GDM1 (cell line): Measurements from ENCODE around the gene SDK1.

Experiments
- DNase-seq: peaks from one replicate; lab custom pipeline; 2025; lab: John Stamatoyannopoulos, UW

The SDK1 gene

DNA sequence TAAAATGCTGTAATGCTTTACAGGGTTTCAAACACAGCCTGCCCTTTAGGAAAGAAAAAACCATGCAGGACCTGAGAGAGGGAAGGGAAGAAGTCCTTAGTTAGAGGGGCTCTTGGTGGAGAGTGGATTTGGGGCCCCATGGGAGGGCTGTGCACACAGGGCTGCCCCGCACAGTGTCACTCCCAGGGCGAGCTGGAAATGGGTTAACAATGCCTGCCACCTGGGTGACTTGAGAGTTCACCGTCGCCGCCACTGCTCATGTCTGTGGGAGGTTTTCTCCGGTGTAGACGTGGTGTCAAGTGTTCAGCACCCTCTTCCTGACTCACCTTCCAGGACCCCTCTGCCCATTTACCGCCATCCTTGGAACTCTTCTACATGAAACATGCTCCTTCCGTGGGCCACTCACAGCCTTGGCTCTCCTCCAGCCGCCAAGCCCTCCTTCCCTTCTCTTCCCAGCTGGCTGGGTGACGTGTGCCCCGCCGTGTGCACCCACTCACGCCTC lies 686.4 kb downstream of the SDK1 start:
- DNase-seq, result no peak

DNA sequence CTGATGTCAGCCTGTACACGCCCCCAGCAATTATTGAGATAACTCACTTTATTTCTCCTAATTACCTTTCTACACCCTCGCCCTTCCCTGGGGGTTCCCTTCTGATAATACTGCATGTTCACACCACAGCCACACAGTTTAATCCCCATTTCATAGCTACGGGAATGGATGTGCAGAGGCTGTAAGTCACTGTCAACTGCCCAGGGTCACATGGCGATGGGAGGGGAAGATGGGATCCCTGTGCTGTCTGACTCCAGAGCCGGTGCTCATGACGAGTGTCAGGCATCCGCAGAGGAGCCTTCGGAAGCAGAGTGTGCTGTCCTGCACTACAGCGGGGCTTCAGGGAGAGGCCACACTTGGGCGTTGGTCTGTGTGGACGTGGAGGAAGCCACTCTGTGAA lies 688.7 kb downstream of the SDK1 start:
- no peak for DNase-seq

DNA sequence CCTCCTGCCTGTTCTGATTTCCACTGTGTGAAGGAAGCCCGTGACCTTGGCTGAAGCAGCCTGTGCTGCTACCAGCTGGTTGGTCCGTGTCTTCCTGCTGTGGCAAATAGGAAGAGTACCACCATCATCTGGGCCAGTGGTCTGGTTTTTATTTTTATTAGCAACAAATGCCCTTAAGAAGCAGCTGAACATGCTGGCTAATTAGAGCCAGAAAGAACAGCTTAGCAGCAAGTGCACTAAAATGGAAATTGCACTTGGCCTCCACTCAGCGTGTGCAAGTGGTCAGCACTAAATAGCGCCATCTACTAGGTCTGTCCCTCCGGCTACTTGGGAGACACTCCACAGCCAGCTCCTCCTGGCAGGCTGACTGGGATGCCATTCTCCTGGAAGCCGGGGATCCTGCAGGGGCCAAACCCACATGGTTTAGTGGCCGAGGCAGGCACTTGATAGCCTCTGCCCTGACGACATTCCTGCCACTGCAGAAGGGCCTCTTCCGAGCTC lies 690.7 kb downstream of the SDK1 start:
- DNase-seq, result no peak

DNA sequence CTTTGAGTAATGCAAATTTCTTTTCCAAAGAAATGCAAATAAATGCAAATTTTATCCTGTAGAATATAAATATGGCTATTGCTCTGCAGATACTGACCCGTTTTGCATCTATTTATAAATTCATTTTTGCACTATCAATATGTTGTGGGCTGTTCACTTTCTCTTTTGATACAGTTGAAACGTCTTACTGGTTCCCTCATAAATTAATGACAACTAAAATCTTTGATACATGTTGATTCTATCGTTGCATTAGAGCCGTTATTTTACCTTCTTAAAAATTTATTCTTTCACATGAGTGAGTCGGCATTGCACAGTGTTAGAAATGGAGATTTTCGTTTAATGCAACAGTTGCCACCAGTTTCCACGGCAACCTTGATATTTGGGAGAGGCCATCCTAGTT lies 691.8 kb downstream of the SDK1 start:
- DNase-seq, result no peak

DNA sequence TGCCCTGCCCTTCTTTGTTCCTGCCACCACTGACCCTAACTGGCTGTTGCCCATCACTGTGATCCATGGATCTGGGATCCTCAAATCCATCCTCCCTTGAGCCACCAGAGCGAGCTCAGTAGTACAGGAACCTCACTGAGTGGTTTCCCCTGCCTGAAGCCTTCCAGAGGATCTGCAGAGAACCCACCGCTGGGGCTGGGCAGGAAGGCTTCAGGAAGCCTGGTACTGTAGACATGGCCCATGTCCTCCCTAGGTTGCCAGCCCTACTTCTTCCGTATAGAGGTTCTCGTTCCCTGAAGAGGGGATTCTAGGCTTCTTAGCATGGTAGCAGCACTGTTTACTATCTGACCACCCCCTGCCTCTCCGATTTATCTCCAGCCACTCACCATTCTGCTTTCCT lies 693.7 kb downstream of the SDK1 start:
- DNase-seq, result no peak

DNA sequence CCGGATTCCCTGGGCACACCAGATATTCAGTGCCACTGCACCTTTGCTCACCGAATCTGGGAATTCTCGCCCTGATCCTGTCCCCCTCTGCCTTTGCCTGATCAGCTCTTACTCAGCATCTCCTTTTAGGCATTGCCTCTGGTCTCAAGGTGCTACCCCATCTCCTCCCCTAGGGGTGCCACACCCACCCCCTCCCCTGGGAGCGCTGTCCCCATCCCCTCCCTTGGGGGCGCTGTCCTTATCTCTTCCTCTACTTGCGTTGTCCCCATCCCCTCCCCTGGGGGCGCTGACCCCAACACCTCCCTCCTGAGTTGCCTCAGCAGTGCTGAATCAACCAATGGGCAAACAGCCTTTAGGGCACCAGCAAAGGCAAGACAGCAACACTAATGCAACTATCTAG lies 694.1 kb downstream of the SDK1 start:
- DNase-seq, result no peak

DNA sequence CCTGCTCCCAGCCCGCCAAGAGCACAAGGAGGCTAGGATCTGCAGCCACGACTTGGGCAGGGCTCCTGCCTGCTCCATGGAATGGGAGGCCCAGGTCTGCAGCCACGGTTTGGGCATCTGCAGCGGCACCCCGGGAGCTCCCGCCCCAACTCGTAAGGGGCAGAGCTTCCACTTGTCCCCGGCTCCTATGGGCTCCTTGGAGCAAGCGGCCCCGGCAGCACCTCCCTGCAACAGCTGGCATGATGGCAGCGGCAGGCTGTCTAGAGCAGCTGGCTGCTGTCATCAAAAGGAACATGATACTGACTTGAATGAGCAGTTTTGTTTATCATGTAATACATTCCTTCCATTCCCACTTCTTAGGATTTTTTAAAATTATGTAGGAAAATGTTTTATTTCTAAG lies 697.0 kb downstream of the SDK1 start:
- DNase-seq, result no peak

DNA sequence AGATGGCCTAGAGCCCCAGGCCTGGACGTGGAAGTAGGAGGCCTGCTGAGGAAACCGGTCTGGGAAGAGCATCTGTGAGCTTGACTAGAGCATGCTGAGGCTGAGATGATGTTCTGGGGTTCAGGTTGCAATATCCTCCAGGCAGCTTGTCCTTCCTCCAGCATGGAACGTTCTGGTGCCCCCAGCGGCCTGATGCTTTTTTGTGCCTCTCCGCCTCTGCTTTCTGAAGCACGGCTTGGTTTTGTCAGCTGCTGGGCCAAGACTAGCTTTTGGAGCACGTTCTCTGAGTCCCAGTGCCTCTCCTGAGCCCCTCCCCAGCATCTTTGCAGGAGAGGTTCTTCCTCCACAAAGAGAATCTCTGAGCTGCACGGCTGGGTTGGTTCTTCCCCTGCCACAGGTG lies 699.1 kb downstream of the SDK1 start:
- DNase-seq, result no peak

DNA sequence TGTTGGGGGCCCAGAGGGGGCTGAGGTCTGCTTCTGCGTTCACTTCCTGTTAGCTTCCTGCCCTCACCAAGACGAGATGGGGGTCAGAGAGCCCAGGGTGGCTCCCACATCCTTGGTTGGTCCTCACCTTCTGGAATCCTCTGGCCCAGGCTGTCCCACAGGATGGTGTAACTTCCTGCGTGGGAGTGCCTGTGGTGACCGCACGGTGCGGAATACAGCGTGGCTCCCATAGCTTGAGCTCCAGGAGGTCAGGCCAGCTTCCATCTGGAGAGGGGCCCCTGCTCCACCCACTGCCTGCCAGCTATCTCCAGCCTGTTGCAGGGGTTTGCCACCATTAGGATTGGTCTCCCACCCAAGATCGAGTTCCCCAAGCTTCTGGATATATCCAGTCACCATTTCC lies 699.9 kb downstream of the SDK1 start:
- DNase-seq, result no peak

DNA sequence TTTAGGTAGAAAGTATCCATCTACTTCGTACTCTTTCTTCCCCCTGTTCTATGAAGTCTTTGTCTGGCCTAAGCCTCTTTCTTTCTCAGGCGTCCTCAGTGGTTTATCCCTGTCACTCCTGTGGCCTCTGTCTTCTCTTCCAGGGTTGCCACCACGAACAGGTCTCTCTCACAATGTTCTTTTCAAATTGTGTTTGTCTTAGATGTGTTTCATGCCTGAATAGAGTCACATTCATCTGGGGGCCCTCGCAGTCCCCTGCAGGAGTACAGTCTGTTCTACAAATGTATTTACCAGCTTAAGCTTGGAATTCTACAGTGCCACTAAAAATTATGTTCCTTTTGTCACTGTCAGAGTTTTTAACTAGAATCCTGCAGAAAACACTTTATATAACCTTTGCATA lies 700.7 kb downstream of the SDK1 start:
- DNase-seq, result no peak

DNA sequence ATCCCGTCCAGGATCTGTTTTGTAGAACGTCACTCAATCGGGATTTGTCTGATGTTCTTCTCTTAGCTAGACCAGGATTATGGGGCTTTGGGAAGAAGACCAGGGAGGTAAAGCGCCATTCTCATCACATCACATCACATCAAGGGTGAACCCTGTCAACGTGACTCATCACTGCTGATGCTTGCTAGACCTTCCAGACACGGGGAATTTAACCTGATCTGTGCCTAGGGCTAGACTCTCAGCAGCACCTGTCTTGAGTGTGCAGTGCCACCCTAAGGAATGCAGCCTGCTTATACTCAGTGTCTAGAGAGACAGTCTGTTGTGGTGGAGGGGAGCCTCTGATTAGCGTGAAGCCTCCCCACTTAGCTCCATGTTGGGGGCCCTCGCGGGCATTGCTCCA lies 702.5 kb downstream of the SDK1 start:
- no peak for DNase-seq

DNA sequence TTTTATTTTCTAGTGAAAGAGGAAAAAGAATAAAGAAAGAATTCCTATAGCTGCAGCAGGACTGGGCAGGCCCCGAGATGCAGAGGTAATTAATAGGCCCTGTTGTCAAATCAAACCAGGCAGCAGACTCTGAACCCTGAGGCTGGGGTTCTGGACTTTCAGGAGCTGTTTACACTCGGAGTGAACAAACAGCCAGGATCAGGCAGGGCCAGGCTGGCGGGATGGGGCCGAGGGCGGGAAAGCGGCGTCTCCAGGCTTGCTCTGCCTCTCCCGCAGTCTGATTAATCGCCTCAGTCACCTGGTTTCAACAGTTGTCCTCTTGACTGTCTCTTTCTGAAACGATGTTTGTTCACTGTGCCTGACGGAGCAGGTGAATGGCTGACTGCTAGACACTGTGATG lies 705.6 kb downstream of the SDK1 start:
- no peak for DNase-seq

DNA sequence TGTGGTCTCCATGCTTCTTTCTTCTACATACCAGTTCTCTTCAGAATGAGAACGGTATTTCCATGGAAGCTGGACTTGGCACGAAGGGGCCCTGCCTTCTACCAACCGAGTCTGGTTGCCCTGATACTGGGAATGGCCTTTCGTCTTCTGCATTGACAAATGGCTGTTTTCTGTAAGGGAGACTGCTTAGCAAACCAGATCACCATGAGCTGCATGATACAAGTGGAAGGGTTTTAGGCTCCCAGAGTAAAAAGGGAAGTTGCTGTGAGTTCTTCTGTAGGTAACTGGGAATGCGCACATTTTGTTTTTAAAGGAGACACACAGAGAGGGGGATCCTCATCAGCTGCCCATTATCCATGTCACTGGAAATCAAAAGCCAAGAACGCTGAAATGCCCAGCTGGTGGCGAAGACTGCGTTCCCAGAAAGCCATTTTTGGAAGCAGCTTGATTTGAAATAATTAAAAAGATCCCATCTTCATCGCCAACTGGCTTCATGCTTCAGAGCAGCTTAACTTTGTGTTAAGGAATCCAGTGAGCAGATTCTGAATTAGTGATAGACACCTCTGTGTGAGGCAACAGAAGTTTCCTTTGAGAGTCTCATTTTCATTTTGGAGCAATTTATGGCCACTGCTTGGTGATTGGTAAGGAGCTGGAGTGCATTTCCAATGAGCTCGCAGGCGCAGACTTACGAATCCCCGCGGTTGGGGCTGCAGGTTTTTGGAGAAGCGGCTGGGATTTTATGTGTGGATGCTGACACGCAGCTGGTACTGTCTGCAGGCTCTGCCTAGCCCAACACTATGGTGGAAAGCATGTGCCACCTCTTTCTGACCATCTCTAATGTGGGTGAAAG lies 708.4 kb downstream of the SDK1 start:
- no peak for DNase-seq

DNA sequence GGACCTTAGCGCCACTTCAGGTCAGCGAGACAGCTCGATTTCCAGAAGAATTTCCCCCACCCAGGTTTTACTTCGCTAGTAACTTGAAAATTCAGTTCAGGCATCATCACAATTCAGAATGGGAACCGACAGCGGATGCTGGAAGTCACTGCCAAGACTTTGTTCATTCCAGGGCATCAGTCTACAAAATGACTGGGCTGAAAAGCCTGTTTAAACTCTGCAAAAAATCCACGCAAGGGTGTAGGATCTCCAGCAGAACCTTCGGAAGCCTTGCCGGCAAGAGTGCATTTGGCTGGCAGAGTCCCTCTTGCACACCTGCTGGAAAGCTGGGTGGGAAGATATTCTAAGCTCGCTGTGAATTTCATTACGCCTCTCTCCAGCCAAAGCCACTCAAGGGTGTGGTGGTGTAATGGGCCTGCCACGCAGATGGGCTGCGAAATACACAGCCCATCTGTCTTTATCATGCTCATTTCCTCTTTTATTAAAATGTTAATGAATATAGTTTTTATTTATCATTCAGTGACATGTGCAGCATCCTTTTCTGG lies 709.1 kb downstream of the SDK1 start:
- DNase-seq, result no peak

DNA sequence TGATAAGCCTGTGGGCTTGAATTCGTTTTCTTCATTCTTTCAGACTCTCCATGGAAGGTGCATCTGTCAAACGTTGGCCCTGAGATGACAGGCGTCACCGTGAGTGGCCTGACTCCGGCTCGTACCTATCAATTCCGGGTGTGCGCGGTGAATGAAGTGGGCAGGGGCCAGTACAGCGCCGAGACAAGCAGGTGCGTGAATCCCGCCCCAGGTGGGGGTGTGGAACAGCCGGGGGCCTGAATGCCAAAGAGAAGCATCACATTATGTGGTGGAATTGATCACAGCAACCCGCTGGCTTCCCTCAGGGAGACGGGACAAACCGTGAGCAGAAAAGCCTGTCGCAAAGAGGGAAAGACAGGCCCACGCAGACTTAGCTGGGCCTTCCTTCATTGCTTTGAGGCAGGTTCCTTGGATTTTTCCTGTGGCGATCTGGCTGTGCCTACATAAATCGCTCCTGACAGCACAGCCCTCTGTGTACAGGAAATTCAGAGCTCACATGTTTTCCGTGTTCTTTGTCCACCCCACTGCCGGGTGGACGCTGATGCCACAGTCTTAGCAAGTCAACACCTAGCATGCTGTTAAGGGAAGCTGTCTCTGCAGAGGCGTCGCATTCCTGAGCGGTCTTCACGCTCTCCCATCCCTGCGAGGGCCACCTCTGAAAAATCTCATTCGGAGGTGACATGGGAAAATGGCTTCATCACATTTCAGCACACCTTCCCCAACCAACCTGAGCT lies 710.0 kb downstream of the SDK1 start:
- DNase-seq, result no peak

DNA sequence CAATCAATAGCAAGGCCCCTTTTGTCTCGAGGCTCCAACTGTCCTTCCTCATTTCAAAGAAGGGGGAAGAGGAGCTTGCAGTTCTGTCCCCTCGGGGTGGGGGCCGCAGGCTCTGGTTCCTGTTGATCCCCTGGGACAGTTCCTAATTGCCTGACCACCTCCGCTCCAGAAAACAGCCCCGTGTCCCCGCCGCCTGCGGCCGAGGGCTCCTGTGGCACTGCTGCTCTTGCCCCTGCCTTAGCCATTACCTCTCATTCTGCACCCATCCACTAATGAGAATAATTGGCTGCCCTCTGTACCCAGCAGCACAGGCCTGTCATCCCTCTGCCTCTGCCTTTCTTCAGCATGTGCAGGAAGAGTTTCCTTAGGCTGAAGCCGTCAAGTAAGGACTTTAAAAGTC lies 712.7 kb downstream of the SDK1 start:
- DNase-seq, result no peak

DNA sequence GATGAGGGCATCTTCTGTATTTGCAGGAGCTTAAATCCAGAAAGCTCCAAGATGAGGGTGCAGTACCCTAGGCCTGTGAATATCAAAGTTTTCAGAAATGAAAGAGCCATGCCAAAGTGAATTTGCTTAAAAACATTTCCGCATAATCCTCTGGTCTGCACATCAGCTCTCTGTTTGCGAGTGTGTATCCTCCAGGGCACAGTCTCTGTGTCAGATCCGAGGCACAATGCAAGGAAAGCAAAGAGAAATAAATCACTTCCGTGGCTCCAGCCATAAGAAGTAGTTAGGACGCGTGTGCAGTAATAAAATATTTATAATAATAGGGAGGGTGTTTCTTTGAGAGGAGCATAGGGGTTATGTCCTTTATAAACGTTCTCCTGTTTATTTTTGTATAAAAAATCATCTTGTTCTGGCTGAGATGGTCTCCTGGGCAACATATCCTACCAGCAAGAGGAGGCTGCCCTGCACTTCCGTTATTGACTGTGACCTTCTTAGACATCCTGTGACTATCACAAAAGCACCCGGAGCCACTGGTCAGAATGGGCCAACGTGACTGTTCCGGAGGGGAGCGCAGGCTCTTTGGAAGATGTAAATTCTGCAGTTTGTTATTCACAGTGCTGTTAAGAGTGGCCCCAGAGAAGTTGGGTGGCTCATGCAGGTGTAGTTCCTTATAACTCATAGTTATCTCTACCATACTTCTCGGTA lies 713.4 kb downstream of the SDK1 start:
- DNase-seq, result no peak

DNA sequence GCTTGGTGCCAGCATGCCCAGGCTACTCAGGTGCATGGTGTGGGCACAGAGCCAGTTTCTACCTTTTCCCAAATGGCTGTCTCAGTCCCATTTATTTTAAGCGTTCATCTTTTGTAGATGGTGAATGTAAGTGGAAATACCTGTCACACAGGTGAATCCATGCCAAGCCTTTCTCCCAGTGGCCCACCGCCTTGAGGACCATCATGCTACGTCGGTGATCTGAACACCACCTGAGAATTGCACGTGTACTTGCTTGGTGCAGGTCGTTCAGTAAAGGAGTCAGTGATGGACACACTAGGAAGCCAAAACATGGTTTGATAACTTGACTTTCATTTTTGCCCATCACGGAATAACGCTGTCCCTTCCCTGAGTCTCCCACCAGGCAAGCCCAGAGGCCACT lies 714.3 kb downstream of the SDK1 start:
- DNase-seq, result no peak

DNA sequence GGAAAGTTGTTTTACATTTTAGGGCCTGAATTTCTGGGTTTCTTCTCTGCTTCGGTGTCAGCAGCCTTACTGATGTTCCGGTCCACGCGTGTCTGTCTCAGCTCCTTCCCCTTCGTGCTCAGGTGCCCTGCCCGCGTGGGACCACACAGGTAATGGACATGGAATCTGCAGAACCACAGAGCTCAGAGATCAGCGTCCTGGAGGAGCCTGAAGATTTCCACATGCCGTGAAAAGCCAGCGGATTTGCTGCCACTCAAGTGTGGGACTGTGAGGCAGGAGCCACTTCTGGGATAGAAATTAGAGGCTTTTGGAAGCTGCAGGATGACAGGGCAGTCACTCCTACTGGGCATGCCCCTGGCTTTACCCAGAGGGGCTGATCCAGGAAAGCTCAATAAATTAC lies 714.9 kb downstream of the SDK1 start:
- no peak for DNase-seq

DNA sequence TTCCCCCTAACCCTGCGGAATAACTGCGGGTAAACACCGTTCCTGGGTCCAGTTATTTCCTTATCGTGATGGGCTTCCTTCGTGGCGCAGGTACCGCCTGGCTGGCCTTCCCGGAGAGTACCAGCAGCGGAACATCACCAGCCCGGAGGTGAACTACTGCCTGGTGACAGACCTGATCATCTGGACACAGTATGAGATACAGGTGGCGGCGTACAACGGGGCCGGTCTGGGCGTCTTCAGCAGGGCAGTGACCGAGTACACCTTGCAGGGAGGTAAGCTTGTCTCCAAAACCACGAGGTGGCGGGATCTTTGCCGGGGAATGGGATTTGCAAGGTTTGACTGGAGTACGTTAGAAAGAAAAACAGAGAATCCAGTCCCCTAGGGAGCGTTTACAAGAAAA lies 716.0 kb downstream of the SDK1 start:
- no peak for DNase-seq

DNA sequence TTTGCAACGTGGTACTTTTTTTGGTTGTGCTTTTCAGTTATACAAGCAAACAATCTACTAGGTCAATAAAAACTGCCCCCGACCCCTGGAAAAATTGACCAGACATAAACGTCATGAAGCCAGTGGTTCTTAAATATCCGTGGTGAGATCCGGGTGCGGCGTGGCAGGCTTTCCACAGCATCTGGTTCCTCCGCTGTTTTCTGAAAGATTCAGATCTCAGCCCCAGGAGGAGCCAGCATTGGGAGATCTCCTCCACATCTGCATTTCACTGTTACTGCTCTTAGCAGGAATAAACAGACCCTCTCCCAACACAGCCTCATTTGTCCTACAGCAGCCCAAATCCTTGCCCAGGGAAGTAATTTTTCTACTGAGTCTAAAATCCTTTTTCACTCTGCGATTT lies 716.7 kb downstream of the SDK1 start:
- no peak for DNase-seq

DNA sequence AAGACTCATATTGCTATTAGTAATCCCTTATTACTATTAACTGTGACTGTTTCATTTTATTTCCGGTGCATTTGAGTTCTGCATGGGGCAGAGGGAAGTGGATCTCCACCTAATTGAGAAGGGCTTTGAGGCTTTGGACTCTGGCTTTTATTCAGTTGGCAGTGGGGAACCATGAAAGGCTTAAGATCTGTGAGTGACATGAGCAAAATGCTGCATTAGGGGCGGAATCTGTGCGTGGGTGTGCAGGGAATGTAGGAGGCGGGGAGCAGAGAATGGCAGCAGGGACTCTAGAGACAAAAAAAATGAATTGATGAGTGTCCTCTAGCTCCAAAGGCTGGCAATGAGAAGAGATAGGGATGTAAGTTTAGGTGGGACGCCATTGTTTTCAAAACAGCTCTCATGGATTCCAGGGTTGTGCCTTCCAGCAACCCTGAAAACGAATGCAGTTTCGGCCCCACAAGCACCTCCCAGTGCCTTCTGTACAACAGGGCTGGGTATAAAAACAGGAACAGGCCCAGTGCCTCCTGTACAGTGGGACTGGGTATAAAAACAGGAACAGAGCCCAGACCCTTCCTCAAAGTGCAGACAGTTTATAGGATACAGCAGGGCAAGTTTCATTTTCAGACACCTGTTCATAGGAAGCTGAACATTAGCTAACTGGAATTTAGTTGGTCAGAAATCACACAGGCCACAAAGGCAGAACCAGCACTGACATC lies 717.7 kb downstream of the SDK1 start:
- DNase-seq, result no peak
